PC-3 (cell line): ENCODE measurements around the gene SAMHD1.

Experiments used
- CTCF ChIP-seq: fragments of 300-600 bp; sonication (generic); conservative IDR thresholded peaks from 2 replicates; pipeline ENCODE4 v1.5.1; 2017; ENCODE audit warnings: antibody characterized with exemption, low read depth, mild to moderate bottlenecking, low read length
- EZH2 ChIP-seq: fragments of 300-600 bp; sonication (generic); IDR thresholded peaks from one replicate; pipeline ENCODE4 v1.6.1; 2017; ENCODE audit warnings: antibody characterized with exemption, mild to moderate bottlenecking, low read length; ENCODE audit not compliant: unreplicated experiment
- EZH2phosphoT487 ChIP-seq: fragments of 300-600 bp; sonication (generic); IDR thresholded peaks from 2 replicates; pipeline ENCODE4 v1.6.1; 2018; ENCODE audit warnings: mild to moderate bottlenecking, antibody characterized with exemption, low read length, borderline replicate concordance

GRCh38 chr20:36984257-36984638, 32.7 kb upstream of the SAMHD1 start:
- TF ChIP-seq CTCF (no peak), EZH2phosphoT487 (no peak), EZH2 (no peak)
